Muscle of leg (tissue), 9 donors: Measurements from ENCODE around the gene DBR1. TPM values are rescaled to one million over a fixed set of nuclear protein-coding genes. Genes with fewer than 3 reads are reported as not detected.

Experiments used
- polyA plus RNA-seq, 8 donors: library from polyadenylated mRNA; unstranded; fragments of 120-200 nt; gene quantifications; one replicate each; pipeline versions ENCODE4 v1.2.1 to v1.2.3, GENCODE V29; 2013; ENCODE audit warnings: inconsistent platforms in 1 of 8, low replicate concordance in 1 of 8; ENCODE audit not compliant: insufficient read length in 8 of 8, insufficient read depth in 1 of 8
- total RNA-seq: library from RNA; stranded (reverse); fragments of 120-200 nt; gene quantifications from one replicate; pipeline ENCODE4 v1.2.4, GENCODE V29; 2013

Gene DBR1
- total and polyA plus RNA-seq, 9 donors: 8.7 to 12.0 (median 9.5) TPM

Other genes with a start within 250 kb of the DBR1 start
- not detected for gene CLDN18, start 164.8 kb downstream of the DBR1 start, total RNA-seq
- 1 to 10 TPM in 1 of 8 donors, under 1 TPM in 7; 0.35 to 1.9 (median 0.58) TPM for gene CLDN18, start 164.8 kb downstream of the DBR1 start, polyA plus RNA-seq
- gene DZIP1L, start 59.3 kb downstream of the DBR1 start, total RNA-seq: 12.8 TPM
- gene DZIP1L, start 59.3 kb downstream of the DBR1 start, polyA plus RNA-seq: 1 to 10 TPM; 6.3 to 8.9 (median 7.3) TPM
- not detected for gene A4GNT, start 42.5 kb downstream of the DBR1 start, total RNA-seq
- under 1 TPM in 2 of 8 donors, not detected in 6; 0.08 to 0.09 TPM for gene A4GNT, start 42.5 kb downstream of the DBR1 start, polyA plus RNA-seq
- gene ARMC8, start 12.4 kb upstream of the DBR1 start, total RNA-seq: 38.6 TPM
- gene ARMC8, start 12.4 kb upstream of the DBR1 start, polyA plus RNA-seq: 10 to 100 TPM; 25.2 to 41.3 (median 33.0) TPM
- 0.22 TPM for gene NME9, start 154.9 kb upstream of the DBR1 start, total RNA-seq
- 1 to 10 TPM in 2 of 8 donors, under 1 TPM in 6; 0.28 to 1.7 (median 0.78) TPM for gene NME9, start 154.9 kb upstream of the DBR1 start, polyA plus RNA-seq
- 44.0 TPM for gene MRAS, start 173.7 kb upstream of the DBR1 start, total RNA-seq
- gene MRAS, start 173.7 kb upstream of the DBR1 start, polyA plus RNA-seq: 10 to 100 TPM; 52.5 to 71.8 (median 60.3) TPM